WTC11 (cell line): ENCODE results near the gene GATC. TPM values are rescaled to one million over a fixed set of nuclear protein-coding genes. Genes with fewer than 3 reads are reported as not detected.
A peak's percentile ranks its signal among the peaks of the same experiment; 100 is the strongest.

ENCODE experiments used
- ATAC-seq: fragments of 200-7000 bp; cut with Tn5 transposase; 2 replicates; pipeline ENCODE4 v1.10.0; 2021; ENCODE audit warnings: mild to moderate bottlenecking, moderate library complexity
- CTCF ChIA-PET: fragments of 300-600 bp; sonication (Branson Sonifier 250); formaldehyde crosslinking; loops from one replicate; lab custom pipeline; 2021; ENCODE audit warnings: antibody characterized with exemption; lab: Charles Lee
- POLR2A ChIA-PET: fragments of 350-600 bp; sonication (Branson Sonifier 250); formaldehyde crosslinking; loops from one replicate; lab custom pipeline; 2021; ENCODE audit warnings: antibody characterized with exemption; lab: Charles Lee
- DNase-seq: peaks from one replicate; pipeline ENCODE4 v3.0.0; 2021; ENCODE audit warnings: low spot score
- H3K27ac Mint-ChIP-seq: 2 replicates; pipeline ENCODE4 v1.8.0; 2021; ENCODE audit warnings: mixed read lengths
- H3K27me3 Mint-ChIP-seq: 2 replicates; pipeline ENCODE4 v1.8.0; 2021; ENCODE audit warnings: low read depth, mild to moderate bottlenecking, moderate library complexity, mixed read lengths
- H3K36me3 Mint-ChIP-seq: 2 replicates; pipeline ENCODE4 v1.8.0; 2021; ENCODE audit warnings: mixed read lengths
- H3K4me1 Mint-ChIP-seq: 2 replicates; pipeline ENCODE4 v1.8.0; 2022; ENCODE audit warnings: mixed read lengths
- H3K4me3 Mint-ChIP-seq: 2 replicates; pipeline ENCODE4 v1.8.0; 2021; ENCODE audit warnings: mild to moderate bottlenecking, moderate library complexity, mixed read lengths
- H3K9me3 Mint-ChIP-seq: 2 replicates; pipeline ENCODE4 v1.8.0; 2021; ENCODE audit warnings: mixed read lengths
- CREM ChIP-seq: sonication (generic); formaldehyde crosslinking; IDR thresholded peaks from 2 replicates; pipeline ENCODE4 v1.8.1; 2022; ENCODE audit warnings: mild to moderate bottlenecking, missing genetic modification reagents, moderate library complexity
- GABPB1 ChIP-seq: sonication (generic); formaldehyde crosslinking; IDR thresholded peaks from 2 replicates; pipeline ENCODE4 v1.8.1; 2023; ENCODE audit warnings: mild to moderate bottlenecking, missing genetic modification reagents
- JAZF1 ChIP-seq: fragments of 250-450 bp; sonication (Bioruptor Pico); IDR thresholded peaks from 2 replicates; pipeline ENCODE4 v1.9.0; 2021; ENCODE audit warnings: moderate library complexity, mild to moderate bottlenecking, inconsistent platforms
- MYBL2 ChIP-seq: sonication (generic); formaldehyde crosslinking; IDR thresholded peaks from 2 replicates; pipeline ENCODE4 v1.8.1; 2023; ENCODE audit warnings: mild to moderate bottlenecking, moderate library complexity, missing genetic modification reagents
- NFYB ChIP-seq: sonication (generic); formaldehyde crosslinking; conservative IDR thresholded peaks from 2 replicates; pipeline ENCODE4 v1.8.0; 2022; ENCODE audit warnings: low read depth, missing genetic modification reagents
- NR3C1 ChIP-seq: sonication (generic); formaldehyde crosslinking; conservative IDR thresholded peaks from 2 replicates; pipeline ENCODE4 v1.8.1; 2023; ENCODE audit warnings: low read depth, mild to moderate bottlenecking, missing genetic modification reagents
- SMAD4 ChIP-seq: sonication (generic); formaldehyde crosslinking; IDR thresholded peaks from 2 replicates; pipeline ENCODE4 v1.8.0; 2022; ENCODE audit warnings: mild to moderate bottlenecking, missing genetic modification reagents
- SOX15 ChIP-seq: fragments of 250-450 bp; sonication (Bioruptor Pico); IDR thresholded peaks from 2 replicates; pipeline ENCODE4 v1.9.0; 2021; ENCODE audit warnings: mild to moderate bottlenecking
- ZNF138 ChIP-seq: sonication (generic); formaldehyde crosslinking; conservative IDR thresholded peaks from 2 replicates; pipeline ENCODE4 v1.8.1; 2022; ENCODE audit warnings: mild to moderate bottlenecking, moderate library complexity, missing genetic modification reagents
- total RNA-seq: library from RNA; stranded (reverse); gene quantifications from 3 replicates; pipeline ENCODE4 v1.2.3, GENCODE V29; 2021
- TF ChIP-seq, protein P1 (sequence below): sonication (generic); formaldehyde crosslinking; IDR thresholded peaks from 2 replicates; pipeline ENCODE4 v1.8.1; 2023; ENCODE audit warnings: mild to moderate bottlenecking, missing genetic modification reagents, moderate library complexity
- TF ChIP-seq, protein P2 (sequence below): sonication (generic); formaldehyde crosslinking; IDR thresholded peaks from 2 replicates; pipeline ENCODE4 v1.8.0; 2023; ENCODE audit warnings: missing genetic modification reagents
- TF ChIP-seq, protein P3 (sequence below): sonication (generic); formaldehyde crosslinking; IDR thresholded peaks from 2 replicates; pipeline ENCODE4 v1.8.0; 2022; ENCODE audit warnings: missing genetic modification reagents
- TF ChIP-seq, protein P4 (sequence below): sonication (generic); formaldehyde crosslinking; IDR thresholded peaks from 2 replicates; pipeline ENCODE4 v1.8.1; 2022; ENCODE audit warnings: mild to moderate bottlenecking, moderate library complexity, missing genetic modification reagents
- TF ChIP-seq, protein P5 (sequence below): fragments of 250-450 bp; sonication (Bioruptor Pico); IDR thresholded peaks from 2 replicates; pipeline ENCODE4 v1.9.0; 2021; ENCODE audit warnings: moderate library complexity, mild to moderate bottlenecking, inconsistent platforms, borderline replicate concordance
- TF ChIP-seq, protein P6 (sequence below): fragments of 250-450 bp; sonication (Bioruptor Pico); IDR thresholded peaks from 2 replicates; pipeline ENCODE4 v1.9.0; 2021; ENCODE audit warnings: mild to moderate bottlenecking

Gene GATC
- total RNA-seq, 1 experiment from 2014 or later, result 33.9 TPM

DNA sequence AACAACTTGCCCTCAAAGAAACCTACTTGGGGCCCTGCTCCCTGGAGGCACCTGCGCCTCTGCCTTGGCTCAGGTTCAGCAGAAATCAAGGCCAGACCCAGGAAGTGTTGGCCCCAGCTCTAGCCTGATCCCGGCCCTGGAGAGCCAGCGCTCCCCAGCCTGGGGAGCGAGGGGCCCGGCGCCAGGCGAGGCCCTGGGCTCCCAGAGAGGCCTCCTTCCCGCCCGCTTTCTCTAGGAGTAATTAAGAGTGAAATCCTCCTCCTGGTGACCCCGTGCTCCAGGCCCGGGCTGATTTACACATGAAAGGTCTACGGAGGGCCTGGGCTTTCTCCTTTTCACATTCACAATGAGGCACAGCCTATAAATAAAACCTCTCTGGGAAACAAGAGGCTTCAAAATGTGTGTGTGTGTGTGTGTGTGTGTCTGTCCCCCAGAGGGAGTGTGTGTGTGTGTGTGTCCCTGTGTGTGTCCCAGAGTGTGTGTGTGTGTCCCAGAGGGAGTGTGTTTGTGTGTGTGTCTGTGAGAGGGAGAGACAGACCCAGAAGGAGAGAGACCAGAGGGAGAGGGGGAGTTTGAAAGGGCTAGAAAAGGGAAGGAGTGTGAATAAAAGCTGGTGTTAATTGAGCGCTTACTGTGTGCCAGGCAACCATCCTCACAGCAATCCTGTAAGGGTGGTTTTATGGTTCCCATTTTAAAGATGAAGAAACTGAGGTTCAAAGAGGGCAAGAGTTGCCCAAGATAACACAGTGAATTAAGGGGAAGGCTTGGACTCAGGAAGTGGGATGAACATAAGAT lies 32.1 kb upstream of the GATC start (continued):
- TF ChIP-seq NR3C1 (CRISPR knock-in tag), result no peak

DNA sequence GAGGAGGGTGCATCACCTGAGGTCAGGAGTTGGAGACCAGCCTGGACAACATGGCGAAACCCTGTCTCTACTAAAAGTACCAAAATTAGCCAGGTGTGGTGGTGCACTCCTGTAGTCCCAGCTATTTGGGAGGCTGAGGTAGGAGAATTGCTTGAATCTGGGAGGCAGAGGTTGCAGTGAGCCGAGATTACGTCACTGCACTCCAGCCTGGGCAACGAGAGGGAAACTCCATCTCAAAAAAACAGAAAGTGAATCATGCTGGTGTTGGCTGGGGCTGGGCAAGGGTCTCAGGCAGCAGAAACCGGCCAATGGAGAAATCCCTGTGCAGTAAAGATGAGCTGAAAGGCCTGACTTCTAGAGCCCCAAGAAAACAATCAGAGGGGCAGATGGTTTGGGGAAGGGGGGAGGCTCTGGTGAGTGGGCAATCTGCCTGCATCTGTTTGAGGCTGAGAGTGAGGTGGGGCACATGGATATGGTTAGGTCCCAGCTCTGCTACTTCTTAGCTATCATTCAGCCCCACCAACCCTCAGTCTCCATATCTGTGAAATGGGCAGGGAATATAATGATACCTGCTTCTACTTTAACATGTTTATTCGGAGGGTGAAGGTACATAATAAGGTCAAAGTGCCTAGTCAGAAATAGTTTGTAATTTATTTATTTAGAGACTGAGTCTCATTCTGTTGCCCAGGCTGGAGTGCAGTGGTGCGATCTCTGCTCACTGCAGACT lies 29.6 kb upstream of the GATC start:
- ATAC-seq, result no peak
- TF ChIP-seq CREM (CRISPR knock-in tag) (no peak), MYBL2 (no peak)
- TF ChIP-seq, protein P1, sequence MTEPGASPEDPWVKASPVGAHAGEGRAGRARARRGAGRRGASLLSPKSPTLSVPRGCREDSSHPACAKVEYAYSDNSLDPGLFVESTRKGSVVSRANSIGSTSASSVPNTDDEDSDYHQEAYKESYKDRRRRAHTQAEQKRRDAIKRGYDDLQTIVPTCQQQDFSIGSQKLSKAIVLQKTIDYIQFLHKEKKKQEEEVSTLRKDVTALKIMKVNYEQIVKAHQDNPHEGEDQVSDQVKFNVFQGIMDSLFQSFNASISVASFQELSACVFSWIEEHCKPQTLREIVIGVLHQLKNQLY (CRISPR knock-in tag), result no peak
- DNase-seq, result no peak
- H3K4me3 Mint-ChIP-seq, result no peak overlapping the region
- no peaks in the 10 kb centered on the region for H3K36me3 Mint-ChIP-seq
- H3K27me3 Mint-ChIP-seq, result peaks cover 10% of the 10 kb centered on the region
- H3K9me3 Mint-ChIP-seq, result no peaks in the 10 kb centered on the region
- H3K4me1 Mint-ChIP-seq, result peaks cover 26% of the 10 kb centered on the region
- H3K27ac Mint-ChIP-seq, result no peak overlapping the region
- ChIA-PET CTCF (interaction anchor here (1.5 to 1.7 kb wide), 2 partner anchors 13 to 55 kb away, joined by 3 to 6 read pairs; no protein-coding TSS in a partner anchor), POLR2A (interaction anchor here (1.4 kb wide), 1 partner anchor 28 kb away, joined by 3 read pairs; no protein-coding TSS in a partner anchor)

DNA sequence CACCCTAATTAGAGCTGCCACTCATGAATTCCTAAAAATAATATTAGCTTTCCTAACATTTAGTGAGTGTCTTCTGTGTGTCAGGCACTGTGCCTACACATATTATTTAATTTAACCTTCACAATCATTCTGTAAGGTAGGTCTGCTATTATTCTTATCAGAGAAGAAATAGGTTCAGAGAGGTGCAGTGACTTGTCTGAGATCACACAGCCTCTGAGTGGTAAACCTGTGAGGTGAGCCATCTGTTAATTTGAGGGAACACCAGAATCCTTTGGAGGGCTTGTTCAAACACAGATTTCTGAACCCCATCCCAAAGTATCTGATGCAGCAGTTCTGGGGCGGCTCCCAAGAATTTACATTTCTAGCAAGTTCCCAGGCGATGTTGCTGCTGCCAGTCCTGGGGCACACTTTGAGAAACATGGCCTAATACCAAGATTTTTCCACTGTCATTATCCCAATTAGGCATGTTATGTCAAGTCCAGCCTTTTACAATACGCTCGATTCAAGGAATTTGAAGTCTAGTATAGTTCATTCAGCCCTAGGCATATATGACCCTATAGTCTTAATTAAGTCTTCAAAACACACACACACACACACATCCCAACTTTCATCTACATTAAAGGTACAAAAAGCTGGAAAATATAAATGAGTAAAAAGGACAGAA lies 28.2 kb upstream of the GATC start:
- DNase-seq (no peak), ATAC-seq (no peak)
- peaks cover 23% of the 10 kb centered on the region for H3K27me3 Mint-ChIP-seq
- H3K4me3 Mint-ChIP-seq, result no peak overlapping the region
- H3K4me1 Mint-ChIP-seq, result peaks cover 23% of the 10 kb centered on the region
- no peak overlapping the region; the same call in 1 of the 2 replicates for H3K27ac Mint-ChIP-seq
- TF ChIP-seq GABPB1 (no peak), SMAD4 (CRISPR knock-in tag) (no peak), SOX15 (CRISPR knock-in tag) (no peak), CREM (CRISPR knock-in tag) (no peak)
- TF ChIP-seq, protein P2, sequence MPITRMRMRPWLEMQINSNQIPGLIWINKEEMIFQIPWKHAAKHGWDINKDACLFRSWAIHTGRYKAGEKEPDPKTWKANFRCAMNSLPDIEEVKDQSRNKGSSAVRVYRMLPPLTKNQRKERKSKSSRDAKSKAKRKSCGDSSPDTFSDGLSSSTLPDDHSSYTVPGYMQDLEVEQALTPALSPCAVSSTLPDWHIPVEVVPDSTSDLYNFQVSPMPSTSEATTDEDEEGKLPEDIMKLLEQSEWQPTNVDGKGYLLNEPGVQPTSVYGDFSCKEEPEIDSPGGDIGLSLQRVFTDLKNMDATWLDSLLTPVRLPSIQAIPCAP (CRISPR knock-in tag), result no peak
- ChIA-PET CTCF (interaction anchor here (1.0 to 4.1 kb wide), 4 partner anchors 12 to 61 kb away, joined by 3 to 17 read pairs (median 4); no protein-coding TSS in a partner anchor), POLR2A (interaction anchor here (0.6 kb wide), 2 partner anchors 14 to 34 kb away, joined by 3 to 4 read pairs; no protein-coding TSS in a partner anchor)
- no peaks in the 10 kb centered on the region for H3K9me3 Mint-ChIP-seq
- H3K36me3 Mint-ChIP-seq, result no peaks in the 10 kb centered on the region

DNA sequence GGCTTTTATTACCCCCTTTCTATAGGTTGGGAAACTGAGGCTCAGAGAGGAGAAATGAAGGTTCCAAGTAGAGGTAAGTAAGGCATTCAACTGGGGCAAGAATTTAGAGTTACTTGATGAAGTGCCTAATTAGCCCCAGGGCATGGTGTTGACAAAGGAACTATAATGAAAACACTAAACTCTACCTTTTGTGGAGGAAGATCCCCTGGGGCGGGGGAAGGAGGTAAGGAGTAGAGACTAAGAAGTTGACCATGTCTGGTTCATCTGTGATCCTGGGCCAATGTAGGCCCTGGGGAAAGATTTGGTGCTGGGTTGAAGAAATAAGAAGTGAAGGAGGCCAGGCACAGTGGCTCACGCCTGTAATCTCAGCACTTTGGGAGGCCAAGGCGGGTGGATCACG lies 24.5 kb upstream of the GATC start:
- H3K4me1 Mint-ChIP-seq, result peaks cover 7% of the 10 kb centered on the region
- no peaks in the 10 kb centered on the region for H3K36me3 Mint-ChIP-seq
- ChIA-PET POLR2A (no interaction called here), CTCF (interaction anchor here (1.1 to 4.1 kb wide), 2 partner anchors 8 to 54 kb away, joined by 3 to 17 read pairs; no protein-coding TSS in a partner anchor)
- H3K27ac Mint-ChIP-seq, result no peak overlapping the region; the same call in 1 of the 2 replicates
- H3K4me3 Mint-ChIP-seq, result no peak overlapping the region
- DNase-seq (peak; percentile 19), ATAC-seq (peak; percentile 86)
- no peaks in the 10 kb centered on the region for H3K9me3 Mint-ChIP-seq
- H3K27me3 Mint-ChIP-seq, result peaks cover 28% of the 10 kb centered on the region
- TF ChIP-seq, protein P3, sequence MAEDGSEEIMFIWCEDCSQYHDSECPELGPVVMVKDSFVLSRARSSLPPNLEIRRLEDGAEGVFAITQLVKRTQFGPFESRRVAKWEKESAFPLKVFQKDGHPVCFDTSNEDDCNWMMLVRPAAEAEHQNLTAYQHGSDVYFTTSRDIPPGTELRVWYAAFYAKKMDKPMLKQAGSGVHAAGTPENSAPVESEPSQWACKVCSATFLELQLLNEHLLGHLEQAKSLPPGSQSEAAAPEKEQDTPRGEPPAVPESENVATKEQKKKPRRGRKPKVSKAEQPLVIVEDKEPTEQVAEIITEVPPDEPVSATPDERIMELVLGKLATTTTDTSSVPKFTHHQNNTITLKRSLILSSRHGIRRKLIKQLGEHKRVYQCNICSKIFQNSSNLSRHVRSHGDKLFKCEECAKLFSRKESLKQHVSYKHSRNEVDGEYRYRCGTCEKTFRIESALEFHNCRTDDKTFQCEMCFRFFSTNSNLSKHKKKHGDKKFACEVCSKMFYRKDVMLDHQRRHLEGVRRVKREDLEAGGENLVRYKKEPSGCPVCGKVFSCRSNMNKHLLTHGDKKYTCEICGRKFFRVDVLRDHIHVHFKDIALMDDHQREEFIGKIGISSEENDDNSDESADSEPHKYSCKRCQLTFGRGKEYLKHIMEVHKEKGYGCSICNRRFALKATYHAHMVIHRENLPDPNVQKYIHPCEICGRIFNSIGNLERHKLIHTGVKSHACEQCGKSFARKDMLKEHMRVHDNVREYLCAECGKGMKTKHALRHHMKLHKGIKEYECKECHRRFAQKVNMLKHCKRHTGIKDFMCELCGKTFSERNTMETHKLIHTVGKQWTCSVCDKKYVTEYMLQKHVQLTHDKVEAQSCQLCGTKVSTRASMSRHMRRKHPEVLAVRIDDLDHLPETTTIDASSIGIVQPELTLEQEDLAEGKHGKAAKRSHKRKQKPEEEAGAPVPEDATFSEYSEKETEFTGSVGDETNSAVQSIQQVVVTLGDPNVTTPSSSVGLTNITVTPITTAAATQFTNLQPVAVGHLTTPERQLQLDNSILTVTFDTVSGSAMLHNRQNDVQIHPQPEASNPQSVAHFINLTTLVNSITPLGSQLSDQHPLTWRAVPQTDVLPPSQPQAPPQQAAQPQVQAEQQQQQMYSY (CRISPR knock-in tag), result no peak
- TF ChIP-seq, protein P4, sequence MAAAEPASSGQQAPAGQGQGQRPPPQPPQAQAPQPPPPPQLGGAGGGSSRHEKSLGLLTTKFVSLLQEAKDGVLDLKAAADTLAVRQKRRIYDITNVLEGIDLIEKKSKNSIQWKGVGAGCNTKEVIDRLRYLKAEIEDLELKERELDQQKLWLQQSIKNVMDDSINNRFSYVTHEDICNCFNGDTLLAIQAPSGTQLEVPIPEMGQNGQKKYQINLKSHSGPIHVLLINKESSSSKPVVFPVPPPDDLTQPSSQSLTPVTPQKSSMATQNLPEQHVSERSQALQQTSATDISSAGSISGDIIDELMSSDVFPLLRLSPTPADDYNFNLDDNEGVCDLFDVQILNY, result no peak
- TF ChIP-seq NFYB (CRISPR knock-in tag) (no peak), ZNF138 (no peak), JAZF1 (CRISPR knock-in tag) (no peak)
- TF ChIP-seq, protein P5, sequence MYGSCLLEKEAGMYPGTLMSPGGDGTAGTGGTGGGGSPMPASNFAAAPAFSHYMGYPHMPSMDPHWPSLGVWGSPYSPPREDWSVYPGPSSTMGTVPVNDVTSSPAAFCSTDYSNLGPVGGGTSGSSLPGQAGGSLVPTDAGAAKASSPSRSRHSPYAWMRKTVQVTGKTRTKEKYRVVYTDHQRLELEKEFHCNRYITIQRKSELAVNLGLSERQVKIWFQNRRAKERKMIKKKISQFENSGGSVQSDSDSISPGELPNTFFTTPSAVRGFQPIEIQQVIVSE, result no peak
- TF ChIP-seq, protein P6, sequence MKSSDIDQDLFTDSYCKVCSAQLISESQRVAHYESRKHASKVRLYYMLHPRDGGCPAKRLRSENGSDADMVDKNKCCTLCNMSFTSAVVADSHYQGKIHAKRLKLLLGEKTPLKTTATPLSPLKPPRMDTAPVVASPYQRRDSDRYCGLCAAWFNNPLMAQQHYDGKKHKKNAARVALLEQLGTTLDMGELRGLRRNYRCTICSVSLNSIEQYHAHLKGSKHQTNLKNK (CRISPR knock-in tag), result no peak
